HG03378 (cell line): ENCODE results near the gene STEAP1B.
A peak's percentile ranks its signal among the peaks of the same experiment; 100 is the strongest.
"Not testable (repeated sequence)": the region's sequence is repeated elsewhere in the genome, so short reads cannot be mapped to it uniquely, and the experiment has no call there.

Experiments used
- ATAC-seq: cut with Tn5 transposase; IDR thresholded peaks from one replicate; pipeline ENCODE4 v1.9.1; 2021; ENCODE audit warnings: mild to moderate bottlenecking, moderate library complexity; ENCODE audit not compliant: unreplicated experiment

STEAP1B gene

GRCh38 chr7:22499044-22499443 lies 944 bp downstream of the STEAP1B start:
- no peak for ATAC-seq

GRCh38 chr7:22496912-22497311 lies 3.1 kb downstream of the STEAP1B start:
- not testable (repeated sequence) for ATAC-seq

GRCh38 chr7:22496296-22496888 lies 3.6 kb downstream of the STEAP1B start:
- not testable (repeated sequence) for ATAC-seq

GRCh38 chr7:22493160-22493925 lies 6.6 kb downstream of the STEAP1B start:
- not testable (repeated sequence) for ATAC-seq

GRCh38 chr7:22488643-22489462 lies 11.1 kb downstream of the STEAP1B start:
- ATAC-seq: no peak

- no peak for ATAC-seq
Observed at GRCh38 chr7:22487978-22488642, 11.9 kb downstream of the STEAP1B start.

GRCh38 chr7:22486597-22486996 lies 13.4 kb downstream of the STEAP1B start:
- ATAC-seq: no peak

GRCh38 chr7:22485189-22485588 lies 14.8 kb downstream of the STEAP1B start:
- ATAC-seq: no peak

- ATAC-seq: no peak
Observed at GRCh38 chr7:22482503-22482902, 17.5 kb downstream of the STEAP1B start.

GRCh38 chr7:22481726-22482125 lies 18.3 kb downstream of the STEAP1B start:
- peak; percentile 89 for ATAC-seq

GRCh38 chr7:22480523-22481075 lies 19.4 kb downstream of the STEAP1B start:
- ATAC-seq: no peak

GRCh38 chr7:22477876-22478450 lies 22.0 kb downstream of the STEAP1B start:
- ATAC-seq: no peak

- ATAC-seq: no peak
Observed at GRCh38 chr7:22477262-22477661, 22.7 kb downstream of the STEAP1B start.

GRCh38 chr7:22476824-22477223 lies 23.2 kb downstream of the STEAP1B start:
- no peak for ATAC-seq

- no peak for ATAC-seq
Observed at GRCh38 chr7:22474645-22475044, 25.3 kb downstream of the STEAP1B start.

GRCh38 chr7:22470981-22471380 lies 29.0 kb downstream of the STEAP1B start:
- no peak for ATAC-seq

GRCh38 chr7:22469371-22470143 lies 30.4 kb downstream of the STEAP1B start:
- peak; percentile 83 for ATAC-seq

GRCh38 chr7:22468609-22469008 lies 31.4 kb downstream of the STEAP1B start:
- ATAC-seq: no peak

- ATAC-seq: no peak
Observed at GRCh38 chr7:22464299-22464698, 35.7 kb downstream of the STEAP1B start.
